HEK293 (cell line): ENCODE measurements around the gene HS6ST3.

Source experiments
- CTCF ChIA-PET: fragments of 350-600 bp; formaldehyde crosslinking; extraction: SDS; loops from one replicate; lab custom pipeline; 2021; ENCODE audit warnings: antibody characterized with exemption; lab: Yijun Ruan, JAX
- POLR2A ChIA-PET: fragments of 300-600 bp; formaldehyde crosslinking; extraction: SDS; loops from one replicate; lab custom pipeline; 2020; ENCODE audit warnings: antibody characterized with exemption, inconsistent platforms; lab: Yijun Ruan, JAX
- H3K27ac ChIP-seq: fragments of 200-500 bp; sonication (Bioruptor generic); 2 replicates; pipeline ENCODE4 v1.5.1; 2014; ENCODE audit warnings: low read depth, low read length, control low read depth, inconsistent platforms; ENCODE audit errors: extremely low read depth
- H3K36me3 ChIP-seq, 2 experiments: fragments of 200-500 bp in 1 of 2; sonication (Bioruptor generic) in 1 of 2; 1 replicate in 1 of 2; 2 replicates in 1 of 2; pipeline ENCODE4 v1.5.1; 2014 to 2017; ENCODE audit warnings: inconsistent platforms in 2 of 2, low read length in 2 of 2; ENCODE audit not compliant: control insufficient read depth in 2 of 2, insufficient read depth in 1 of 2
- H3K4me1 ChIP-seq: fragments of 200-500 bp; sonication (Bioruptor generic); 2 replicates; pipeline ENCODE4 v1.5.1; 2014; ENCODE audit warnings: mild to moderate bottlenecking, low read length, inconsistent platforms; ENCODE audit not compliant: control insufficient read depth, insufficient read depth
- H3K4me3 ChIP-seq: 2 replicates; pipeline ENCODE4 v1.5.1; 2011; ENCODE audit warnings: low read depth, mild to moderate bottlenecking, control low read depth, low read length, moderate library complexity
- H3K9me3 ChIP-seq: fragments of 200-500 bp; sonication (Bioruptor generic); 2 replicates; pipeline ENCODE4 v1.5.1; 2014; ENCODE audit warnings: low read depth, low read length, inconsistent platforms; ENCODE audit not compliant: control insufficient read depth, insufficient read depth
- BCL11A ChIP-seq: fragments of 450-650 bp; formaldehyde crosslinking; IDR thresholded peaks from 2 replicates; pipeline ENCODE4 v1.5.1; 2016; ENCODE audit warnings: low read depth, missing biosample characterization, missing genetic modification characterization
- CTCF ChIP-seq: fragments of 450-650 bp; formaldehyde crosslinking; IDR thresholded peaks from 2 replicates; pipeline ENCODE4 v1.5.1; 2016; ENCODE audit warnings: missing biosample characterization, missing genetic modification characterization
- KLF1 ChIP-seq: fragments of 450-650 bp; formaldehyde crosslinking; IDR thresholded peaks from 2 replicates; pipeline ENCODE4 v1.5.1; 2016; ENCODE audit warnings: missing biosample characterization, missing genetic modification characterization
- ZEB2 ChIP-seq: fragments of 450-650 bp; formaldehyde crosslinking; IDR thresholded peaks from 2 replicates; pipeline ENCODE4 v1.5.1; 2016; ENCODE audit warnings: missing biosample characterization, missing genetic modification characterization
- ZFP69B ChIP-seq: fragments of 450-650 bp; formaldehyde crosslinking; IDR thresholded peaks from 2 replicates; pipeline ENCODE4 v1.5.1; 2016; ENCODE audit warnings: missing biosample characterization, missing genetic modification characterization
- ZNF18 ChIP-seq: fragments of 450-650 bp; formaldehyde crosslinking; IDR thresholded peaks from 2 replicates; pipeline ENCODE4 v1.5.1; 2016; ENCODE audit warnings: missing biosample characterization, missing genetic modification characterization
- ZNF19 ChIP-seq: fragments of 450-650 bp; formaldehyde crosslinking; IDR thresholded peaks from 2 replicates; pipeline ENCODE4; 2016; ENCODE audit warnings: missing biosample characterization, missing genetic modification characterization, low read depth
- ZNF23 ChIP-seq: fragments of 450-650 bp; formaldehyde crosslinking; IDR thresholded peaks from 2 replicates; pipeline ENCODE4 v1.5.1; 2016; ENCODE audit warnings: missing biosample characterization, missing genetic modification characterization, borderline replicate concordance
- ZNF24 ChIP-seq: fragments of 450-650 bp; formaldehyde crosslinking; IDR thresholded peaks from 2 replicates; pipeline ENCODE4 v1.5.1; 2016; ENCODE audit warnings: missing biosample characterization, missing genetic modification characterization
- ZNF280C ChIP-seq: fragments of 450-650 bp; formaldehyde crosslinking; IDR thresholded peaks from 2 replicates; pipeline ENCODE4 v1.5.1; 2016; ENCODE audit warnings: missing biosample characterization, missing genetic modification characterization
- ZNF529 ChIP-seq: fragments of 450-650 bp; formaldehyde crosslinking; IDR thresholded peaks from 2 replicates; pipeline ENCODE4 v1.5.1; 2017; ENCODE audit warnings: missing genetic modification characterization, missing biosample characterization; ENCODE audit not compliant: insufficient replicate concordance
- ZNF561 ChIP-seq: fragments of 450-650 bp; IDR thresholded peaks from 2 replicates; pipeline ENCODE4 v1.5.1; 2018; ENCODE audit warnings: missing biosample characterization, missing genetic modification characterization, borderline replicate concordance
- ZNF585B ChIP-seq: fragments of 450-650 bp; formaldehyde crosslinking; IDR thresholded peaks from 2 replicates; pipeline ENCODE4 v1.5.1; 2016; ENCODE audit warnings: missing biosample characterization, missing genetic modification characterization
- ZNF623 ChIP-seq: fragments of 450-650 bp; formaldehyde crosslinking; IDR thresholded peaks from 2 replicates; pipeline ENCODE4 v1.5.1; 2016; ENCODE audit warnings: missing biosample characterization, missing genetic modification characterization
- ZSCAN18 ChIP-seq: fragments of 450-650 bp; formaldehyde crosslinking; IDR thresholded peaks from 2 replicates; pipeline ENCODE4 v1.5.1; 2016; ENCODE audit warnings: missing biosample characterization, missing genetic modification characterization
- TF ChIP-seq, protein P1 (sequence below): fragments of 450-650 bp; formaldehyde crosslinking; conservative IDR thresholded peaks from 2 replicates; pipeline ENCODE4 v1.5.1; 2016; ENCODE audit warnings: low read depth, missing biosample characterization, missing genetic modification characterization
- TF ChIP-seq, protein P2 (sequence below): fragments of 450-650 bp; formaldehyde crosslinking; IDR thresholded peaks from 2 replicates; pipeline ENCODE4 v1.5.1; 2017; ENCODE audit warnings: missing biosample characterization, mild to moderate bottlenecking, missing genetic modification characterization, moderate library complexity

The HS6ST3 gene

GRCh38 chr13:96795670-96796069 is 705.8 kb downstream of the HS6ST3 start:
- TF ChIP-seq, protein P1, sequence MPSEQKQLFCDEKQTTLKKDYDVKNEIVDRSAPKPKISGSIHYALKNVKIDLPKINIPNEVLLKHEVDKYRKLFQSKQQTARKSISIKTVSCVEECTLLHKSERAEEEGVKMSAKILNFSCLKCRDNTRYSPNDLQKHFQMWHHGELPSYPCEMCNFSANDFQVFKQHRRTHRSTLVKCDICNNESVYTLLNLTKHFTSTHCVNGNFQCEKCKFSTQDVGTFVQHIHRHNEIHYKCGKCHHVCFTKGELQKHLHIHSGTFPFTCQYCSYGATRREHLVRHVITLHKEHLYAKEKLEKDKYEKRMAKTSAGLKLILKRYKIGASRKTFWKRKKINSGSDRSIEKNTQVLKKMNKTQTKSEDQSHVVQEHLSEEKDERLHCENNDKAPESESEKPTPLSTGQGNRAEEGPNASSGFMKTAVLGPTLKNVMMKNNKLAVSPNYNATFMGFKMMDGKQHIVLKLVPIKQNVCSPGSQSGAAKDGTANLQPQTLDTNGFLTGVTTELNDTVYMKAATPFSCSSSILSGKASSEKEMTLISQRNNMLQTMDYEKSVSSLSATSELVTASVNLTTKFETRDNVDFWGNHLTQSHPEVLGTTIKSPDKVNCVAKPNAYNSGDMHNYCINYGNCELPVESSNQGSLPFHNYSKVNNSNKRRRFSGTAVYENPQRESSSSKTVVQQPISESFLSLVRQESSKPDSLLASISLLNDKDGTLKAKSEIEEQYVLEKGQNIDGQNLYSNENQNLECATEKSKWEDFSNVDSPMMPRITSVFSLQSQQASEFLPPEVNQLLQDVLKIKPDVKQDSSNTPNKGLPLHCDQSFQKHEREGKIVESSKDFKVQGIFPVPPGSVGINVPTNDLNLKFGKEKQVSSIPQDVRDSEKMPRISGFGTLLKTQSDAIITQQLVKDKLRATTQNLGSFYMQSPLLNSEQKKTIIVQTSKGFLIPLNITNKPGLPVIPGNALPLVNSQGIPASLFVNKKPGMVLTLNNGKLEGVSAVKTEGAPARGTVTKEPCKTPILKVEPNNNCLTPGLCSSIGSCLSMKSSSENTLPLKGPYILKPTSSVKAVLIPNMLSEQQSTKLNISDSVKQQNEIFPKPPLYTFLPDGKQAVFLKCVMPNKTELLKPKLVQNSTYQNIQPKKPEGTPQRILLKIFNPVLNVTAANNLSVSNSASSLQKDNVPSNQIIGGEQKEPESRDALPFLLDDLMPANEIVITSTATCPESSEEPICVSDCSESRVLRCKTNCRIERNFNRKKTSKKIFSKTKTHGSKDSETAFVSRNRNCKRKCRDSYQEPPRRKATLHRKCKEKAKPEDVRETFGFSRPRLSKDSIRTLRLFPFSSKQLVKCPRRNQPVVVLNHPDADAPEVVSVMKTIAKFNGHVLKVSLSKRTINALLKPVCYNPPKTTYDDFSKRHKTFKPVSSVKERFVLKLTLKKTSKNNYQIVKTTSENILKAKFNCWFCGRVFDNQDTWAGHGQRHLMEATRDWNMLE (tag by site-specific recombination) = no peak
- TF ChIP-seq ZNF24 (tag by site-specific recombination) = no peak
- TF ChIP-seq ZNF623 (tag by site-specific recombination) = no peak
- H3K27ac ChIP-seq = no peak overlapping the region
- H3K4me3 ChIP-seq = no peak overlapping the region
- no peaks in the 10 kb centered on the region for H3K9me3 ChIP-seq
- CTCF ChIA-PET = interaction anchor here (0.6 kb wide), 1 partner anchor 645 kb away, joined by 3 read pairs; no protein-coding TSS in a partner anchor
- no peaks in the 10 kb centered on the region for H3K4me1 ChIP-seq
- no peaks in the 10 kb centered on the region for H3K36me3 ChIP-seq
- POLR2A ChIA-PET = no interaction called here

DNA sequence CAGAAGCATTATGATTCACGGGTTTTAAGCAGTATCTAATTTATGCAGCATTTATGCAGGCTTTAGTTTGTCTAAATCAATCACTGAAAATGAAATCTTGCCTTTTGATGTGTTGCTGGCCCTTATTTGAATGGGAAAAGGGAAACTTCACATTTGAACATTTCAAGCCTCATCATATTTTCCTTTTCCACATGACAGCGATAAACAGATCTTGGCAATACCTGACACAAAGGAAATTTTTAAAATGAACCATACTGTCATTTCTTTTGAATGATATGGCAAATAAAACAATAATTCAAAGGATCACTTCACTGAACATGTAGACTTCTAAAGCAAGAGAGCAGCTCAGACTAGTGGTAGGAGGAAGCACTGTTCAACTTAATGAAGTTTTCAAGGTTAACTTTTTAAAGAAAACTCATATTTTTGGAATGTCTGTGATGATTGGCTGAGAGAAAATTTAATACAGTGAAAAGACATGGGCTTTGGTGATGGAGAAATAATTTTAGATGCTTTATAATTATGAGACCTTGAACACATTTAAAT is 706.3 kb downstream of the HS6ST3 start:
- Histone ChIP-seq H3K27ac (no peak overlapping the region), H3K4me3 (no peak overlapping the region), H3K9me3 (no peaks in the 10 kb centered on the region), H3K4me1 (no peaks in the 10 kb centered on the region)
- ChIA-PET POLR2A (no interaction called here), CTCF (no interaction called here)
- no peak for TF ChIP-seq CTCF
- no peak for TF ChIP-seq ZNF280C (tag by site-specific recombination)
- TF ChIP-seq ZNF18 = no peak
- TF ChIP-seq, all 188 proteins: peak for 0
- H3K36me3 ChIP-seq = no peaks in the 10 kb centered on the region

DNA sequence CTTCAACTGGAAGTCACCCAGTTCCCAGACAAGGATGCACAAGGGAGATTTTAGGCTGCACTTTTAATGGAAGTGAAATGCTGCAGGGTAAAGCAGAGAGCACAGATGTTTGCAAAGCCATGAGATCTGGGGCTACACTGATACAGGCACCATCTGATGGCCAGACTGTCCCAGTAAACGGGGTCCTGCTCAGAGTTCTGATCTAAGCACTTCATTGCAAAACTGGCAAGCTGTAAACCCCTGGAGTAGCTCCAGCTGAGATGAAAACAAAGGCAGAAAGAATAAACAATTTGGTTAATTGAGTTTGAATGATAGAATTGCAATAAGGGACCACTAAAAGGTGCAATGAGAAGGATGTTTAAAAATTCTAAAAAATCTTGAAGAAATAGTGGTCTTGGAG is 707.2 kb downstream of the HS6ST3 start:
- no peaks in the 10 kb centered on the region for H3K4me1 ChIP-seq
- H3K9me3 ChIP-seq = no peaks in the 10 kb centered on the region
- no peak overlapping the region for H3K27ac ChIP-seq
- ChIA-PET CTCF (no interaction called here), POLR2A (no interaction called here)
- no peaks in the 10 kb centered on the region for H3K36me3 ChIP-seq
- H3K4me3 ChIP-seq = no peak overlapping the region
- TF ChIP-seq ZNF561 (tag by site-specific recombination) = no peak
- no peak for TF ChIP-seq ZNF529 (tag by site-specific recombination)
- TF ChIP-seq ZSCAN18 = no peak
- TF ChIP-seq, protein P2, sequence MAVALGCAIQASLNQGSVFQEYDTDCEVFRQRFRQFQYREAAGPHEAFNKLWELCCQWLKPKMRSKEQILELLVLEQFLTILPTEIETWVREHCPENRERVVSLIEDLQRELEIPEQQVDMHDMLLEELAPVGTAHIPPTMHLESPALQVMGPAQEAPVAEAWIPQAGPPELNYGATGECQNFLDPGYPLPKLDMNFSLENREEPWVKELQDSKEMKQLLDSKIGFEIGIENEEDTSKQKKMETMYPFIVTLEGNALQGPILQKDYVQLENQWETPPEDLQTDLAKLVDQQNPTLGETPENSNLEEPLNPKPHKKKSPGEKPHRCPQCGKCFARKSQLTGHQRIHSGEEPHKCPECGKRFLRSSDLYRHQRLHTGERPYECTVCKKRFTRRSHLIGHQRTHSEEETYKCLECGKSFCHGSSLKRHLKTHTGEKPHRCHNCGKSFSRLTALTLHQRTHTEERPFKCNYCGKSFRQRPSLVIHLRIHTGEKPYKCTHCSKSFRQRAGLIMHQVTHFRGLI (tag by site-specific recombination) = no peak
- TF ChIP-seq ZNF19 (tag by site-specific recombination) = no peak
- TF ChIP-seq ZEB2 (tag by site-specific recombination) = no peak
- no peak for TF ChIP-seq KLF1 (tag by site-specific recombination)
- TF ChIP-seq ZNF585B (tag by site-specific recombination) = no peak
- TF ChIP-seq ZNF23 = no peak
- TF ChIP-seq BCL11A (tag by site-specific recombination) = no peak
- TF ChIP-seq ZFP69B = no peak
